Renal cortex interstitium (tissue), 11 donors: ENCODE measurements around the gene JAZF1. TPM values are rescaled to one million over a fixed set of nuclear protein-coding genes. Genes with fewer than 3 reads are reported as not detected.

Source experiments
- DNase-seq, 11 donors: peaks; one replicate each; pipeline ENCODE4 v3.0.0-alpha.2; 2013; ENCODE audit warnings: low read depth in 9 of 11, low spot score in 4 of 11; ENCODE audit errors: extremely low read depth in 1 of 11
- polyA plus RNA-seq, 3 donors: library from polyadenylated mRNA; unstranded; fragments of 120-200 nt; gene quantifications; one replicate each; pipeline ENCODE4 v1.2.1, GENCODE V29; 2013; ENCODE audit not compliant: insufficient read length in 3 of 3

The JAZF1 gene
- polyA plus RNA-seq, 3 donors, result 11.2 to 14.4 (median 13.8) TPM

DNA sequence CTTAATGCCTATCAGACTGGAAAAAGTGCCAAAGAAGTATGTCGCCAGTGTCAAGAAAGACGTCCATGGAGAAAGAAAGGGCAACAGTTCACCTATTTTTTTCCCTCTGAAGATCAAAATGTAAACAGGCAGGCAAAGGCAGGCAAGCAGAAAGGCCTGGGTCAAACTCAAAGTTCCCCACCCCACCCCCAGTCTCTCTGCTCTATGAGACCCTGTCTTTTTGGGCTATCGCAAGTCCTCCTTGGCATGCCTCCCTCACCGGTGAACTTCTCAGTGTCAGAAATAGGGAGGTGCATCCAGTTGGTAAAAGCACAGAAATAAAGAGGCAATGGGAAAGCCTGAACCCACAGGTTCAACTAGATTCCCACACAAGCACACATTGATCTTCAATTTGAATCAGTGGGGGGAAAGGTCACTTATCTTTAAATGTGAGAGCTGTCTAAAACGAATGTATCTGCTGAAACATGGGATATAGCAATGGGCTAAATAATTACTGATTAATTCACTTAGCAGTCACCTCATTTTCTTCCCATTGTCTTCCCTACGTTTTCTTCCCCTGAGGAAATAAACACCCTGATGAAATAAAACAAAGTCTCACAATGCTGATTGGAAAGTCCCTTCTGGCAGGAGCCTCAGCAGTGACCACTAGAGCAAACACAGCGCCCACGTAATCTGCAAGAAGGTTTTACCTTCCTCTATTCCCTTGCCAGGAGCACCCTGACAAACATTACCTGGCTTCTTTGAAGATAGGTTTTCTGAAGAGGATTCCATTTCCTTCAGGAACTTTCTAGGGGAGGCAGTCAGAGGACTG is 31.1 kb downstream of the JAZF1 start:
- no peak for DNase-seq

DNA sequence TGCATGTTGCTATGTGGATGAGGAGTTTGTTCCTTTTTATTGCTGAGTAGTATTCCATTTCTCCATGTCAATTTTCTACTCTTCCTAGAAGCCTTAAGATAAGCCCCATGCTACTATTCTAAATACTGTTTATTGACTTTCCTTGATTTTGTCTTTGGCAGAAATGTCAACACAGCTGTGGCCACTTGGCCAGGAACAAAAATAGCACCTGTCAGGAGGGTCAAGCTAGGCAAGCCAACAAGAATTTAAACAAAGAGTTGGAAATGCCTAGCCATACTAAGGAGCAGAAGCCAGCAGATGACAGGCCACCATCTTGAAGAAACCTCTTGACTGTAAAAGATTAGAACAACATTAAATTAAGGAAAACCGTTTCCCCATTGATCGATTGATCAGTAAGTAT is 34.7 kb downstream of the JAZF1 start:
- no peak for DNase-seq

DNA sequence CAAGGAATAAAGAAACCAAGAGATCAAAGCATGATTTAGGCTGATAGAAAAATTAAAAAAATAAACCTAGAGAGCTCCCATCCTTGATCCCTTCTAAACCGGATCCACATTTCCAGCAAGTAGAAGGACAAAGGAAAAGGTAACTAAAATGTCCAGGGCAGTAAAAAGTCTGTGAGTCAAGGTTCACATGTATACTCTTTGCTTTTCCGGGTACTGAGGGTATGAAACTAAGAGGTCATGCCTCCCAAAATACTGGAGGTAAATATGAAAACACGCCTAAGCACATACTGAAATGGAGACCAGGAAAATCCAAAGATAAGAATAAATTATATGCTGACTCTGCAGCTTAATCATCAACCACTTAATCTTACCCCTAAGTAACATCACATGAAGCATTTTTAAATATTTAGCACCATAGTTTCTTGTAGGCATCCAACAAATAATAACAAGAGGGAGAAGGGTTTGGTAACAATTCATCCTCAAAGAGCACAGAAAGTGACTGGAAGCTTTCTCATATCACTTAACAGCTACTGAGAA is 35.4 kb downstream of the JAZF1 start:
- DNase-seq, result no peak

DNA sequence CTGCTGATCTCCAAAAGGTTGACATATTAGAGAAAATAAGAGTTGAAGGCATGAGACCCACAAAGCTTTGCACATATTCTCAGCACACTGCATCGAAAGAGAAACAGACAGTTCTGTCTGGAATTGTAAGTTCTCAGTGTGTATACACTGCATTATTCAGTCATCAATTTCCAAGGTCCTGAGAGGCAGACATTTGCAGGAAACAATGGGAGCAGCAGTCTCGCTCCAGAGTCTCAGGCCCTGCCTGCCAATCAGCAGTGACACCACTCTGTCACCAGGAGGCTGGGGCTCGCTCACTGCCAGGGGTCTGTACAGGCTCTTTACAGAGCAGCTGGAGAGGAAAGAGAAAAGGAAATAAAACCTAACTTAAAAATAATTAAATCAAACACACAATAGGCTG is 36.3 kb downstream of the JAZF1 start:
- DNase-seq, result no peak

DNA sequence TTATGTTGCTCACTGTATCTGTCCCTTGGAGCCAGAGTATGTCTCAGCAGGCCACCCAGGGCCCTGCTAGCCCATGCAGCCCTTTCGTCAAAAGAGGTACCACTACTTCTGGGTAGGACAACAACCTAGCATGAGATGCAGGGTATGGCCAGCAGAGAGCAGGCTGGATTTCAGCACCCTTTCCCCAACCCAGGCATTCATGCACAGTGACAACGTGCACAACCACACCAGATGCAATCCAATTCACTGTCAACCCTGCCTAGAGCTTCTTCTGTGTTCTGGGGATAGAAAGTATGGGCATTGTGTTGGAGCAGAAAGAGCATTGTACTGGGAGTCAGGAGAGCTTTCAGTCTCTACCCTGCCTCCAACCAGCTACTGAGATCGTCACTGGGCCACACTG is 37.9 kb downstream of the JAZF1 start:
- DNase-seq, result no peak

DNA sequence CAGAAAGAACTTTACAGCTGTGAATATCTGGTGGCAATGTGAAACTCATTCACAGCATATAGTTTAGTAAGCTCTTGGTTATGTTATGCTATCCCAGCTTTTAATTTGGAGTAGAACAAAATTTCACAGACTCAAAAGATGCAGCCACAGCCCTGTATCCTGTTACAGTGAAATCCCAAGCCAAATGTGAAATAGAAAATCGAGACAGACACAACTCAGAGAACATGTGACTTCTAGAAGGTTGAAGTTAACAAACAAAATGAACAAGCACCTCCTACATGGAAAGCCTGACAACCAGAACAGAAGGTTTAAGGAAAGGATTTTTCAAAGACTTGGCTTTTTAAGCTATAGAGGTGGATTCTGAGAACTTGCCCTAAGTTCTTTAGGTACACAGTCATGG is 39.6 kb downstream of the JAZF1 start:
- DNase-seq, result no peak

DNA sequence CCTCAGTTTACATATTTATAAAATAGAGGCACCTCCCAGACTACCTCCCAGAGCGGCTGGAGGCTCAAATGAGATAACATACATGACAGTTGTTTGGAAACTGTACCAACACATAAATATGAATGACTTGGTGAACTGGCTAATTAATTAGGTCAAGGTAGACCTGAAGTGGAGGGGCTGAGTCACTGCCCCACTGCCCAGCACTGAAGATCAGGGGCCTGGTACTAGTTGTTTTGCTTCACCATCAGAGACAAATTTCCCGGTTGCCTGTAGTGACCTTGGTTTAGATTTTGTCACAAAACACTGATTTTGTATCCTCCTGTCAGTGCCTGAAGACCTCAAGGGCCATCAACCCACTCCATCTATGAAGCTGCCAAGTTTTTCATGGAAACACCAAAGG is 41.8 kb downstream of the JAZF1 start:
- no peak for DNase-seq

DNA sequence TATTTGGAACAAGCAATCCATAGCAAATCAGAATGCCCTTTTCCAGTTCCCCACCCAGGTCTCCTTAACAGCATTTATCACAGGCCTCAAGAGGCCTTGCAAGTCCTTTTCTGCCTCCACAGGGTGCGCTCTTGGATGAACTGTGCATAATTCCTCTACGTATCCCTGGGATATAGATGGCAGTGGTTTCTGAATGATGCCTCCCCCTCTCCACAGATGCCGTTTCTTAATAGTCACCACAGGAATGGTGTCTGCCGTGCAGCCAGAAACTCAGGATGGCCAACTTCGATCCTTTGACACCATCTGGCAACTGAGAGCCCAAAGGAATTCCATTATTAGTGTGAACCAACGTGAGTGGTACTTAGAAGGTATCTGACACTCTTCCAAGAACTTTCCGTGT is 43.1 kb downstream of the JAZF1 start:
- DNase-seq, result no peak

DNA sequence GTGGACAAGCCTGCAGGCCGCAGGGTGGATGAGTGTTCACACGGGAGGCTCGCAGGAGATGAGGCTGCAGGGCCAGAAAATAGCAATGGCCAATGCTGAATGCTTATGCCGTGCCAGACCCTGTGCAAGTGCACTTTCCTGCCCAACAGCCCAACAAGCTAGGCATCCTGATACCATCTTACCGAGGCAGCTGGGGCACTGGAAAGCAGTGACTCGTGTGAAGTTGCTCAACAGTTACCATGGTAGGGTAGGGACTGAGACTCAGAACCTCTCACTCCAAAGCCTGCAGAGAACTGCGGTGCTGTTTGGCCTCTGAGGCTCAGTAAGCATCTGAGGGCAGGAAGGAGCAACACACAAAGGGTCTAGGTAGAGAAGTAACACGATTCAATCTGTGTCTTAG is 43.7 kb downstream of the JAZF1 start:
- DNase-seq, result no peak

DNA sequence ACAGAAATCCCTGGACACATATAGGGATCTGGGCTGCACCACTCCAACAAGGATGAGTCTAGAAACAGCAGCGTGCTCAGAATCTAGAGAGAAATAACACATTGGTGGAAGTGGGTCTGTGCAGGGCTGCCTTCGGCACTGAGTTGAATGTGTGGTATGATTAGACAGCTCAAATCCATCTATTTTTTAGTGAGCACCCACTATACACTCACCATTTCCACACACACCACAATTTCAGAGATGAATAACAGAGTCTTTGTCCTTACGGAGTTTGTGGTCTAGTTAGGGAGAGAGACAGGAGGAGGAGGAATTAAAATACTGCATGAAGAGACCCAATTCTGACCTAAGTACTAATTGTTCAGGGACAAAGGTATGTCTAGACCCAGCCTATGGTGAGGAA is 44.2 kb downstream of the JAZF1 start:
- DNase-seq, result no peak

DNA sequence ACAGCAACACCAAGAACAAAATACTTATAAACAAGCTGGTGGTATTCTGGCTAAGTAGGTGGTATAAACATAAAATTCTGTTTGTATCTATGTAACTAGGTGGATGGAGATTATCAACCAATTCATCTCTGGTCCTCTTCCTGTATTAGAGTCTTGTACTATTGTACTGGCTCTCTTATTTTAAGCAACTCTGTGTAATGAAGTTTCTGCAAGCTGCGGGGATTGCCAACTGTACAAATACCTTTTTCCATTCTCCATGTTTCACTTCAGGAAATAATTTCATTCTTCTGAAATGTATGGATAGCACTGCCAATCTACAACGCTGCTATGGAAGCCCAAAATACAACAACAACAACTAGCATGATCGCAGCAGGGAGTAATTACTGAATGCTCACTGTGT is 44.8 kb downstream of the JAZF1 start:
- DNase-seq, result no peak

DNA sequence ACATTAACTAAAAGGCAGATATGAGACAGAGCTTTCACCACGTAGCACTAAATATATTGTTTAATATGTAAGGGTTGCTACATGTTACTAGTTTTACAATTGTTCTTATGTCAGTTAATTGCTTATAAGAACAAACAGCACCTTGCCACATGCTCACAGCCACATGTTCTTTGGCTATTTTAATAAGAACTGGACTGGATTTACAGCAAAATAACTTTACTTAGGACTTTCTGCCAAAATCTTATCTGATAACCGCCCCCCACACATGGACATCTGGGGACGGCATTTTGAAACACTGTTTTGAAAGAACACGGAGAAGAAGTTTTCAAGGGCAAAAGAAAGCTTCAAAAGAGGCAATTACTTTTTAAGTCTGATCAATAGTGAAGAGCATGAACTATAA is 45.3 kb downstream of the JAZF1 start:
- peak in 1 of 11 donors; percentile 9 for DNase-seq

DNA sequence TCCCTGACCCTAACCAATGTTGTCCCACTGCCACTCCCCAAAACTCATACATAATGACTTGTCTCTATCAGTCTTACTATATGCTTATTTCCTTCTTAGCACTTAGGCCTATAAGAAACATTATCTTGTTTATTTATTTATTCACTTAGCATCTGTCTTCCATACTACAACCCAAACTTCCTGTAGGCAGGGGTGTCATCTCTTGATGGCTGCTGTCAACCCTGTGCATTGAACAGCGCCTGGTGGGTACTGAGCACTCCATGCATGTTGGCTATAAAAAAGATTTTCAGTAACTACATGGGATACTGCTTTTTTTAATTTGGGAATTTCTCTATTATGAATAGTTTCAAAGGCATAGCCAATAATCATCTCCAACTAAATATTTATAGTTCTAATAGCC is 46.7 kb downstream of the JAZF1 start:
- no peak for DNase-seq

DNA sequence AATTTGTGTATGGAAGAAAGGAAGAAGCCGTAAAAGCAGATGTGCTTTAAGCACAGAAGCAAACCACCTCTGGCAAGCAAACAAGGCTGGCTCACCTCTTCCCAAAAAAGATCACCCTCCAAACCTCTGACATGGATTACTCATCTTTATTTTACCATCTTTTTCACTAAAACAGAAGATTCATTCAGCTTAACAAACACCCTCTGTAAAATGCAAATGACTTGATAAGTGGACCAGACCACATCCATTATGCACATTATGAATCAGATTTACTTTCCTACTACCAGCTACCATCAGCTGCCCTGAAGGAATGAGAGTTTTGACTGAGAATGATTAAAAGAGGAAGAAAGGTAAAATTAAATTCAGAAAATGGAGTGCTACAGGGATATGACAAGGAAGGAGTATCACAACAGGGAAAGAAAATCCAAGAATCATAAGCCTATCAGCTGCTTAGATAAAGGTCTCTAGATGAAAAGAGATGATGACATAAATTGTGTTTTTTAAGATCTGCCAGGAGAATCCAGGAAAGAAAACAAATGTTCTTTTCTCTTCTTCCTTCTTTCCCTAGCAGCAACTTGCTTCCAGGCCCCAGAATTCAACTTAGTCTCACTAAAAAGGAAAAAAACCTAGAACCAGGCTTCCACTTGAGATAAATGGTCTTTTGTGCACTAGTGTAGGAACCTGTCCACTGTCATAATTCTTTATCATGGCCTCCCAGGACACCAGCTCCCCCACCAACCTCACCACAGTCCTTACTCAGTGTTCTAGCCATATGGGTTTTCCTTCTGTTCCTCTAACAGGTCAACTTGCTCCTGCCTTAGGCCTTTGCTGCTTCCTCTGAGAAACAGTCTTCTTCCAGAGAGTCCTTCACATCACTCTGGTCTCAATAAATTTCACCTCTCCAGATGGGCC is 47.4 kb downstream of the JAZF1 start:
- DNase-seq, result no peak

DNA sequence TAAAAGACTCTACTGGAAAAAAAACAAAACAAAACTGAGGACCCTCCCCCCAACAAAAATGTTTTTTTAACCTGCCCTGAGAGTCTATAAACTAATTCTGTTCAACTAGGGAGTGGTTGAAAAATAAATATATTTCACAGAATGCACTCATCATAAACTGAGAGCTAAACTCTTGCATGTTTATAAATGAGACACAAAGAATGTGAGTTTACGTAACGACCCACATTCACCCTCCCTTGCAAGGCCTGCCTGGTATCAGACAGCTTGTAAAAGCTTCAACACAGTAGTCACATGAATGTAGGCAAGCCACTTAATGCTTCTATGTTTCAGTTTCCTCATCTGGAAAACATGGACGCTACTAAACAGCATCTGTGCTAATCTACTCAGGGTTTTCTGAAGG is 50.3 kb downstream of the JAZF1 start:
- peak in 2 of 11 donors; percentile 9 to 36 for DNase-seq

DNA sequence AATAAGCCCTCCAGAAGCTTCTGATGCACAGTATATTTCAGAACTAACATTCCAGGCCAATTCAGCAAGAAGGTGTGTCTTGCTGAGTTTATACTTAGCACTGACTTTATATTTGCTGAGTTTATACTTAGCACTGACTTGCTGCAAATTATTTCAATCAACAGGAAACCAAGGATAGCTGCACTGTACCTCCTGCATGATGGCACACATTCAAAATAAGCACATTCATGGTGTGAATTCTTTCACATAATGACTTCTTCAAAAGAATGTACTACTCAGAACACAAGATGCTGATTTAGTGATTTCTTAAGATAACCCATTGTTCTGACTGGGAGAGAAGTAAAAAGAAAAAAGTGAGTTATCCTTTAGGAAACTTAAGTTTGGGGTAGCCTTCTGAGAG is 52.0 kb downstream of the JAZF1 start:
- DNase-seq, result no peak

DNA sequence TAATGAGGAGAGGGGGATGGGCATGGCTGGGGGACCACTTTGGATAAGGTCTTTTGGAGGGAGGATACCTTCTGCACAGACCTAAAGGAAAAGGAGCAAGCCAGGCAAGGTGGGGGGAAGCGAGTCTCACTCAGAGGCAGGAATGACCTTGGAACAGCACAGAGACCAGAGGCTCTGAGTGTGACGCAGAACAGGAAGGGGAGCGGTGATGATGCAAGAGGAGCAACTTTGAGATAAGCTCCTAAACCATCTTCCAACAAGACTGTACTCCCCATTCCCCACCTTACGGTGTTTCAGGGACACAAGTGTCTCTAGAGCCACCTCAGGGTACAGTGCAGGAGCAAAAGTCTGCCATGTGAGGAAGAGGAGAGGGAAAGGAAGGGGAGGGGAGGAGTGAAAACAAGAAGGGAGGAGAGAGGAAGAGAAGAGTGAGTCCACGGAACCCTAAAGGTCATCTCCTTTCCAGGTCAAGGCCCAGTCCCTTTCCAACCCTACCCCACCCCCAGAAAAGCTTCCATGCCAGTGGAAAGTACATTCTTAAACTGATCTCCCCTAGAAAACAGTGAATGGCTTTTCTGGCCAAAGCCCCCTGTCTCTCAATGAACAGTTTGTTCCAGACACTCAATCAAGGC is 54.1 kb downstream of the JAZF1 start:
- no peak for DNase-seq

DNA sequence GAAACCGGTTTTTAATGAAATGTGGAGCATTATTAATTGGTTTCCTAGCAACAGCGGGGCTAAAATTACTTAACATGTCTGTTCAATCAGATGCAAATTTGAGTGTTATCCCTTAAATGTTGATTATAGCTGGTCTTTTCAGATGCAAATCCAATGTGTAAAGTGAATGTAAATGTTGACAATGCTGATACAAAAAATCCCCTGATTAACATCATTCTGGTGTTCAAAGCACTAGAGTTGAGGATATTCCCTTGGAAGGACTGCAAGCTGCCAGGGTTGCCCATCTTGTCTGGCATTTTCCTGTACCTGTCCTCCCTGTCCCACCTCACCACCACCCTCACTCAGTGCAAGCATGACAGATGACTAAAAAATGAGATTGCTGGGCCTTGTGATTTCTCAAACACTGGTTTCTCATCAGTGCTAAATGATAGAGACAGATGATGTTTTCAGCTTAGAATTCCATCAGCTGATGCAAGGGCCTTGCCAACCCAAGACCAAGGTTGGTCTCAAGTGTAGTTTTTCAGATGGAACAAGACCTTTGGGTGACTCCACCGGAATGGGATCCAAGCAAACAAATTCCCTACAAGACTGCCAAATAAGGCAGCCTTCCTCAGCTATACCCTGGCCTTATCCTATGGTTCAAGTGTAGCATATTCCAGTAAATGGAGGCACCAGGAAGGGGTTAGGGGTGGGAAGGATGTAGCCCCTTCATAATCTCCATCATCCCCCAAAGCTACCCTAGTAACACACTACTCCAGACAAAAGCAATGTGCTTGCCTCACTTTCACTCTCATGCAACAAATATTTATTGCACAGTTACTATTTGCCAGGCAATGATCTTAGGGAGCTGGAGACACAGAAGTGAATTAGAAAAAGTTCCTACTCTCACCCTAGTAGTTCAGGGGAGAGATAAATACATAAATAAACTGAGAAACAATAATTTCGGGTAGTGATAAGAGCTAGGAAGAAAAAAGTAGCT is 54.9 kb downstream of the JAZF1 start:
- DNase-seq, result no peak

DNA sequence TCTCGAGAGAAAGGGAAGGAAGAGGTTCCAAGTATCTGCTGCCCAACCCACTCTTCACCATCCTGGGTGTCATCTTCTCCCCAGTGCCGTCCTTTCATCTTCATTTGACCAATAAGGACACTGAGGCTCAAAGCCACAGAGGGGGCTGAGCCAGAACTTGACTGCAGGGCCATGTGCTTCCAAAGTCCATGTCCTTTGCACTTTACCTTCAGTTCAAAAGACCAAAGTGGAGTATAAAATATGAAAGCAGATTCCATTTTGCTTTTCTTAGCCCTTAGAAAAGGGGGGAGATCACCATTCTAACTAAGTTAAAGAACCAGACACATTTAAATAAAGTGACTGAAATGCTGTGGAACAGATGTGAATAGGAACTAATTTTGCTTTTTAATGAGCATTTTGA is 56.2 kb downstream of the JAZF1 start:
- DNase-seq, result no peak
